ENCODE results near the gene CMYA5. TPM values are rescaled to one million over a fixed set of nuclear protein-coding genes. Genes with fewer than 3 reads are reported as not detected.

Gene CMYA5
- total RNA-seq, 2 experiments from 2014 or later, result 0.20 to 0.22 TPM

GRCh38 chr5:79787448-79787847 is 97.8 kb downstream of the CMYA5 start:
- Mint-ChIP-seq H3K27me3 (no peaks in the 10 kb centered on the region), H3K27ac (no peak overlapping the region), H3K36me3 (ENCODE audit: low read depth) (no peaks in the 10 kb centered on the region), H3K9me3 (no peaks in the 10 kb centered on the region), H3K4me3 (no peak overlapping the region), H3K4me1 (ENCODE audit: low read depth) (no peaks in the 10 kb centered on the region)
- TF ChIP-seq CTCF (IDR thresholded peaks at IDR 0.05), result no peak
- no peaks in the 10 kb centered on the region for H3K36me3 ChIP-seq (ENCODE audit: insufficient read depth, low read length)
- H3K4me3 ChIP-seq (ENCODE audit: low read length), result no peak overlapping the region
- H3K9me3 ChIP-seq (ENCODE audit: control insufficient read depth in 1 of 2, insufficient read depth in 1 of 2, low read length in 2 of 2), result no peaks in the 10 kb centered on the region
- POLR2A ChIA-PET, result no interaction called here
- H3K27me3 ChIP-seq (ENCODE audit: control insufficient read depth in 1 of 2, insufficient read depth in 2 of 2, low read length in 2 of 2), result no peaks in the 10 kb centered on the region
- no peak for ATAC-seq (ENCODE audit: poor library complexity)
- H3K27ac ChIP-seq (ENCODE audit: low read depth in 1 of 2, low read length in 2 of 2), result no peak overlapping the region
- intact Hi-C loops (cut with DNase I, micrococcal nuclease), result no loop called here
- no peak for DNase-seq
- H3K4me1 ChIP-seq (ENCODE audit: insufficient read depth, low read length), result no peaks in the 10 kb centered on the region
- CTCF ChIA-PET, result no interaction called here

GRCh38 chr5:79791843-79792242 is 102.2 kb downstream of the CMYA5 start:
- no peak overlapping the region for H3K27ac ChIP-seq (ENCODE audit: low read depth in 1 of 2, low read length in 2 of 2)
- H3K36me3 ChIP-seq (ENCODE audit: insufficient read depth, low read length), result no peaks in the 10 kb centered on the region
- H3K4me1 ChIP-seq (ENCODE audit: insufficient read depth, low read length), result no peaks in the 10 kb centered on the region
- no peak overlapping the region for H3K4me3 ChIP-seq (ENCODE audit: low read length)
- Mint-ChIP-seq H3K9me3 (no peaks in the 10 kb centered on the region), H3K4me1 (ENCODE audit: low read depth) (no peaks in the 10 kb centered on the region), H3K4me3 (no peak overlapping the region), H3K36me3 (ENCODE audit: low read depth) (no peaks in the 10 kb centered on the region), H3K27ac (no peak overlapping the region), H3K27me3 (no peaks in the 10 kb centered on the region)
- POLR2A ChIA-PET, result no interaction called here
- ATAC-seq (ENCODE audit: poor library complexity) (no peak), DNase-seq (no peak)
- intact Hi-C loops (cut with DNase I, micrococcal nuclease), result no loop called here
- no peaks in the 10 kb centered on the region for H3K9me3 ChIP-seq (ENCODE audit: control insufficient read depth in 1 of 2, insufficient read depth in 1 of 2, low read length in 2 of 2)
- TF ChIP-seq CTCF (IDR thresholded peaks at IDR 0.05), result no peak
- no peaks in the 10 kb centered on the region for H3K27me3 ChIP-seq (ENCODE audit: control insufficient read depth in 1 of 2, insufficient read depth in 2 of 2, low read length in 2 of 2)
- CTCF ChIA-PET, result no interaction called here

GRCh38 chr5:79792463-79792862 is 102.8 kb downstream of the CMYA5 start:
- Histone ChIP-seq H3K27me3 (ENCODE audit: control insufficient read depth in 1 of 2, insufficient read depth in 2 of 2, low read length in 2 of 2) (no peaks in the 10 kb centered on the region), H3K36me3 (ENCODE audit: insufficient read depth, low read length) (no peaks in the 10 kb centered on the region), H3K9me3 (ENCODE audit: control insufficient read depth in 1 of 2, insufficient read depth in 1 of 2, low read length in 2 of 2) (no peaks in the 10 kb centered on the region), H3K4me3 (ENCODE audit: low read length) (no peak overlapping the region), H3K4me1 (ENCODE audit: insufficient read depth, low read length) (no peaks in the 10 kb centered on the region), H3K27ac (ENCODE audit: low read depth in 1 of 2, low read length in 2 of 2) (no peak overlapping the region)
- intact Hi-C loops (cut with DNase I, micrococcal nuclease), result no loop called here
- Mint-ChIP-seq H3K27me3 (no peaks in the 10 kb centered on the region), H3K4me1 (ENCODE audit: low read depth) (no peaks in the 10 kb centered on the region), H3K4me3 (no peak overlapping the region), H3K9me3 (no peaks in the 10 kb centered on the region), H3K36me3 (ENCODE audit: low read depth) (no peaks in the 10 kb centered on the region), H3K27ac (no peak overlapping the region)
- POLR2A ChIA-PET, result no interaction called here
- CTCF ChIA-PET, result no interaction called here
- DNase-seq (no peak), ATAC-seq (ENCODE audit: poor library complexity) (no peak)
- TF ChIP-seq CTCF (IDR thresholded peaks at IDR 0.05), result no peak
